ENCODE results near the gene C2CD4C.
"Not testable (repeated sequence)": the region's sequence is repeated elsewhere in the genome, so short reads cannot be mapped to it uniquely, and the experiment has no call there.

Gene C2CD4C

GRCh38 chr19:362154-362553 is 46.8 kb downstream of the C2CD4C start:
- no peak for DNase-seq

DNA sequence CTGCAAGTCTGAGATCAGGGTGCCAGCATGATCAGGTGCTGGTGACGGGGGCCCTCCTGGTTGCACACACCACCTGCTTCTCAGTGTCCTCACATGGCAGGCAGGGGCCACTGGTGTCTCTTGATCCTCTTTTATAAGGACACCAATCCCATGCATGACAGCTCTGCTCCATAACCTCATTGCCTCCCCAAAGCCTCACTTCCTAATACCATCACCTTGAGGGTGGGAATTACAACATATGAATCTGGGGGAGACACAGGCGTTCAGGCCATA is 49.4 kb downstream of the C2CD4C start:
- DNase-seq, result no peak

DNA sequence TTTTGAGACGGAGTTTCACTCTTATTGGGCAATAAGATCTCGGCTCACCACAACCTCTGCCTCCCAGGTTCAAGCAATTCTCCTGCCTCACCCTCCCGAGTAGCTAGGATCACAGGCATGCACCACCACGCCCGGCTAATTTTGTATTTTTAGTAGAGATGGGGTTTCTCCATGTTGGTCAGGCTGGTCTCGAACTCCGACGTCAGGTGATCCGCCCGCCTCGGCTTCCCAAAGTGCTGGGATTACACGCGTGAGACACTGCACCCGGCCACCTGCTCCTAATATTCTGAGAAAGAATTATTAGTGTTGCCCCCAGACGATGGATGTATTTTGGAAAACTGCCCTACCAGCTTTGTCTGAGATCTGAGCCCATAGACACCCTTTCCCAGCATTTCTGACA is 53.4 kb downstream of the C2CD4C start:
- DNase-seq, result not testable (repeated sequence)
